ENCODE results near the gene OSBPL8. TPM values are rescaled to one million over a fixed set of nuclear protein-coding genes. Genes with fewer than 3 reads are reported as not detected.

The OSBPL8 gene
- total RNA-seq, 2 experiments from 2014 or later, result 104 to 112 TPM

- Mint-ChIP-seq H3K36me3 (peaks cover 4% of the 10 kb centered on the region), H3K4me1 (peaks cover 7% of the 10 kb centered on the region), H3K27ac (peak overlapping the region; percentile 27), H3K4me3 (no peak overlapping the region), H3K9me3 (ENCODE audit: low read depth) (peaks cover 3% of the 10 kb centered on the region), H3K27me3 (no peaks in the 10 kb centered on the region)
- ATAC-seq (peak; percentile 53), DNase-seq (no peak)
- CTCF ChIA-PET, result interaction anchor here (1.5 kb wide), 1 partner anchor 19 kb away, joined by 3 read pairs; no protein-coding TSS in a partner anchor
Observed at GRCh38 chr12:76569685-76570604, 10.4 kb upstream of the OSBPL8 start.

GRCh38 chr12:76568888-76569551 lies 9.4 kb upstream of the OSBPL8 start:
- ATAC-seq (no peak), DNase-seq (no peak)
- CTCF ChIA-PET, result no interaction called here
- no peaks in the 10 kb centered on the region for H3K27me3 Mint-ChIP-seq
- H3K4me3 Mint-ChIP-seq, result no peak overlapping the region
- peaks cover 3% of the 10 kb centered on the region for H3K36me3 Mint-ChIP-seq
- H3K27ac Mint-ChIP-seq, result no peak overlapping the region
- H3K4me1 Mint-ChIP-seq, result peaks cover 7% of the 10 kb centered on the region
- peaks cover 3% of the 10 kb centered on the region for H3K9me3 Mint-ChIP-seq (ENCODE audit: low read depth)

GRCh38 chr12:76568130-76568529 lies 8.6 kb upstream of the OSBPL8 start:
- ATAC-seq, result no peak
- Mint-ChIP-seq H3K27ac (no peak overlapping the region), H3K4me1 (peaks cover 7% of the 10 kb centered on the region), H3K27me3 (no peaks in the 10 kb centered on the region), H3K4me3 (no peak overlapping the region), H3K9me3 (ENCODE audit: low read depth) (peaks cover 3% of the 10 kb centered on the region), H3K36me3 (peaks cover 2% of the 10 kb centered on the region)
- DNase-seq, result no peak
- CTCF ChIA-PET, result no interaction called here

- Mint-ChIP-seq H3K9me3 (ENCODE audit: low read depth) (no peaks in the 10 kb centered on the region), H3K4me1 (peaks cover 12% of the 10 kb centered on the region), H3K4me3 (no peak overlapping the region), H3K27ac (no peak overlapping the region), H3K27me3 (peaks cover 4% of the 10 kb centered on the region), H3K36me3 (peaks cover 2% of the 10 kb centered on the region)
- ATAC-seq (no peak), DNase-seq (no peak)
- CTCF ChIA-PET, result interaction anchor here (1.5 to 2.6 kb wide), 2 partner anchors 23 to 215 kb away, joined by 3 to 6 read pairs; partner anchors contain the start of gene BBS10
Observed at GRCh38 chr12:76563061-76563460, 3.5 kb upstream of the OSBPL8 start.

- Mint-ChIP-seq H3K36me3 (peaks cover 5% of the 10 kb centered on the region), H3K4me1 (peaks cover 16% of the 10 kb centered on the region), H3K27me3 (peaks cover 4% of the 10 kb centered on the region), H3K27ac (no peak overlapping the region), H3K9me3 (ENCODE audit: low read depth) (no peaks in the 10 kb centered on the region), H3K4me3 (no peak overlapping the region)
- ATAC-seq (no peak), DNase-seq (no peak)
- CTCF ChIA-PET, result interaction anchor here (1.5 kb wide), 1 partner anchor 24 kb away, joined by 3 read pairs; no protein-coding TSS in a partner anchor
Observed at GRCh38 chr12:76562130-76562529, 2.6 kb upstream of the OSBPL8 start.

- Mint-ChIP-seq H3K27me3 (peaks cover 4% of the 10 kb centered on the region), H3K27ac (peak overlapping the region; percentile 94), H3K4me3 (peak overlapping the region; percentile 87), H3K4me1 (peaks cover 32% of the 10 kb centered on the region), H3K36me3 (peaks cover 15% of the 10 kb centered on the region), H3K9me3 (ENCODE audit: low read depth) (no peaks in the 10 kb centered on the region)
- DNase-seq (no peak), ATAC-seq (no peak)
- CTCF ChIA-PET, result interaction anchor here (0.7 to 1.6 kb wide), 3 partner anchors 27 to 104 kb away, joined by 3 to 5 read pairs (median 5); no protein-coding TSS in a partner anchor
Observed at GRCh38 chr12:76560086-76560491, 518 bp upstream of the OSBPL8 start.

- Mint-ChIP-seq H3K27me3 (peaks cover 4% of the 10 kb centered on the region), H3K9me3 (ENCODE audit: low read depth) (no peaks in the 10 kb centered on the region), H3K27ac (peak overlapping the region; percentile 97), H3K4me1 (peaks cover 36% of the 10 kb centered on the region), H3K4me3 (peak overlapping the region; percentile 87), H3K36me3 (peaks cover 15% of the 10 kb centered on the region)
- peak; percentile 94 for DNase-seq
- CTCF ChIA-PET, result interaction anchor here (1.5 to 1.6 kb wide), 4 partner anchors 14 to 211 kb away, joined by 5 to 6 read pairs (median 5); partner anchors contain the start of gene BBS10
- ATAC-seq, result peak; percentile 70
Observed at GRCh38 chr12:76558684-76559399, 729 bp downstream of the OSBPL8 start.

GRCh38 chr12:76556368-76556767 lies 3.2 kb downstream of the OSBPL8 start:
- Mint-ChIP-seq H3K27me3 (no peaks in the 10 kb centered on the region), H3K36me3 (peaks cover 20% of the 10 kb centered on the region), H3K9me3 (ENCODE audit: low read depth) (no peaks in the 10 kb centered on the region), H3K4me1 (peaks cover 48% of the 10 kb centered on the region), H3K4me3 (no peak overlapping the region), H3K27ac (peak overlapping the region; percentile 18)
- DNase-seq (no peak), ATAC-seq (no peak)
- CTCF ChIA-PET, result no interaction called here

GRCh38 chr12:76555797-76556196 lies 3.8 kb downstream of the OSBPL8 start:
- no peak overlapping the region for H3K4me3 Mint-ChIP-seq
- DNase-seq (no peak), ATAC-seq (no peak)
- H3K9me3 Mint-ChIP-seq (ENCODE audit: low read depth), result no peaks in the 10 kb centered on the region
- peaks cover 22% of the 10 kb centered on the region for H3K36me3 Mint-ChIP-seq
- CTCF ChIA-PET, result no interaction called here
- peaks cover 51% of the 10 kb centered on the region for H3K4me1 Mint-ChIP-seq
- no peaks in the 10 kb centered on the region for H3K27me3 Mint-ChIP-seq
- no peak overlapping the region for H3K27ac Mint-ChIP-seq

- H3K27ac Mint-ChIP-seq, result no peak overlapping the region
- H3K4me1 Mint-ChIP-seq, result peaks cover 49% of the 10 kb centered on the region
- CTCF ChIA-PET, result interaction anchor here (1.8 kb wide), 1 partner anchor 31 kb away, joined by 6 read pairs; no protein-coding TSS in a partner anchor
Observed at GRCh38 chr12:76555231-76555767, 4.3 kb downstream of the OSBPL8 start.

GRCh38 chr12:76554405-76555230 lies 5.0 kb downstream of the OSBPL8 start:
- Mint-ChIP-seq H3K4me3 (no peak overlapping the region), H3K27ac (no peak overlapping the region), H3K36me3 (peaks cover 28% of the 10 kb centered on the region)

More at GRCh38 chr12:76555231-76555767, 4.3 kb downstream of the OSBPL8 start:
- Mint-ChIP-seq H3K27me3 (no peaks in the 10 kb centered on the region), H3K36me3 (peaks cover 23% of the 10 kb centered on the region), H3K4me3 (no peak overlapping the region), H3K9me3 (ENCODE audit: low read depth) (no peaks in the 10 kb centered on the region)
- ATAC-seq (no peak), DNase-seq (no peak)

GRCh38 chr12:76552343-76552938 lies 7.1 kb downstream of the OSBPL8 start:
- Mint-ChIP-seq H3K9me3 (ENCODE audit: low read depth) (no peaks in the 10 kb centered on the region), H3K4me1 (peaks cover 53% of the 10 kb centered on the region), H3K27ac (no peak overlapping the region), H3K4me3 (no peak overlapping the region), H3K36me3 (peaks cover 32% of the 10 kb centered on the region), H3K27me3 (no peaks in the 10 kb centered on the region)
- CTCF ChIA-PET, result interaction anchor here (0.6 kb wide), 1 partner anchor 505 kb away, joined by 3 read pairs; no protein-coding TSS in a partner anchor
- DNase-seq (no peak), ATAC-seq (peak; percentile 27)

More at GRCh38 chr12:76554405-76555230, 5.0 kb downstream of the OSBPL8 start:
- Mint-ChIP-seq H3K9me3 (ENCODE audit: low read depth) (no peaks in the 10 kb centered on the region), H3K4me1 (peaks cover 48% of the 10 kb centered on the region), H3K27me3 (no peaks in the 10 kb centered on the region)
- DNase-seq (no peak), ATAC-seq (no peak)
- CTCF ChIA-PET, result interaction anchor here (1.8 kb wide), 1 partner anchor 32 kb away, joined by 6 read pairs; no protein-coding TSS in a partner anchor
